Nephron (organoid): Measurements from ENCODE around the gene PLCL2.

Experiments
- H3K27ac Mint-ChIP-seq, 3 experiments: 2 replicates each; pipeline ENCODE4 v1.8.0; 2020; ENCODE audit warnings: mixed read lengths in 3 of 3, mild to moderate bottlenecking in 2 of 3, moderate library complexity in 1 of 3
- H3K27me3 Mint-ChIP-seq: 2 replicates; pipeline ENCODE4 v1.8.0; 2021; ENCODE audit warnings: low read depth, mild to moderate bottlenecking, moderate library complexity, mixed read lengths
- H3K36me3 Mint-ChIP-seq: 2 replicates; pipeline ENCODE4 v1.8.0; 2020; ENCODE audit warnings: low read depth, mixed read lengths
- H3K4me1 Mint-ChIP-seq: 2 replicates; pipeline ENCODE4 v1.8.0; 2020; ENCODE audit warnings: mixed read lengths
- H3K4me3 Mint-ChIP-seq, 3 experiments: 2 replicates each; pipeline ENCODE4 v1.8.0; 2020; ENCODE audit warnings: mild to moderate bottlenecking in 3 of 3, mixed read lengths in 3 of 3, moderate library complexity in 2 of 3
- H3K9me3 Mint-ChIP-seq: 2 replicates; pipeline ENCODE4 v1.8.0; 2020; ENCODE audit warnings: mixed read lengths
- CTCF ChIP-seq, 3 experiments: fragments of 200-600 bp; sonication (generic); IDR thresholded peaks; one replicate each; pipeline ENCODE4 v1.5.0; 2021; ENCODE audit warnings: antibody characterized with exemption in 3 of 3; ENCODE audit not compliant: unreplicated experiment in 3 of 3

The PLCL2 gene

GRCh38 chr3:16840101-16840424, 44.7 kb upstream of the PLCL2 start:
- no peak for TF ChIP-seq CTCF (IDR thresholded peaks at IDR 0.05; ENCODE audit: unreplicated experiment in 3 of 3)
- Mint-ChIP-seq H3K27ac (no peak overlapping the region), H3K36me3 (no peaks in the 10 kb centered on the region), H3K4me1 (peaks cover 38% of the 10 kb centered on the region), H3K9me3 (no peaks in the 10 kb centered on the region), H3K27me3 (no peaks in the 10 kb centered on the region), H3K4me3 (no peak overlapping the region)

- Mint-ChIP-seq H3K36me3 (no peaks in the 10 kb centered on the region), H3K9me3 (no peaks in the 10 kb centered on the region), H3K27me3 (no peaks in the 10 kb centered on the region), H3K27ac (no peak overlapping the region), H3K4me1 (peaks cover 38% of the 10 kb centered on the region), H3K4me3 (no peak overlapping the region)
- no peak for TF ChIP-seq CTCF (IDR thresholded peaks at IDR 0.05; ENCODE audit: unreplicated experiment in 3 of 3)
Observed at GRCh38 chr3:16841041-16841753, 43.6 kb upstream of the PLCL2 start.

- no peak for TF ChIP-seq CTCF (IDR thresholded peaks at IDR 0.05; ENCODE audit: unreplicated experiment in 3 of 3)
- Mint-ChIP-seq H3K27ac (peak overlapping the region in 1 of 3 experiments; percentile 55), H3K4me1 (peaks cover 38% of the 10 kb centered on the region), H3K9me3 (no peaks in the 10 kb centered on the region), H3K27me3 (no peaks in the 10 kb centered on the region), H3K4me3 (no peak overlapping the region), H3K36me3 (no peaks in the 10 kb centered on the region)
Observed at GRCh38 chr3:16841904-16842271, 42.9 kb upstream of the PLCL2 start.

GRCh38 chr3:16842272-16843270, 42.2 kb upstream of the PLCL2 start:
- no peak overlapping the region for H3K4me3 Mint-ChIP-seq
- H3K36me3 Mint-ChIP-seq = no peaks in the 10 kb centered on the region
- no peak for TF ChIP-seq CTCF (IDR thresholded peaks at IDR 0.05; ENCODE audit: unreplicated experiment in 3 of 3)
- no peaks in the 10 kb centered on the region for H3K9me3 Mint-ChIP-seq
- peak overlapping the region in 1 of 3 experiments; percentile 64 for H3K27ac Mint-ChIP-seq
- H3K27me3 Mint-ChIP-seq = no peaks in the 10 kb centered on the region
- H3K4me1 Mint-ChIP-seq = peaks cover 32% of the 10 kb centered on the region

GRCh38 chr3:16844222-16844621, 40.5 kb upstream of the PLCL2 start:
- peaks cover 24% of the 10 kb centered on the region for H3K4me1 Mint-ChIP-seq
- no peaks in the 10 kb centered on the region for H3K36me3 Mint-ChIP-seq
- no peak overlapping the region for H3K4me3 Mint-ChIP-seq
- H3K27me3 Mint-ChIP-seq = no peaks in the 10 kb centered on the region
- no peak overlapping the region for H3K27ac Mint-ChIP-seq
- no peak for TF ChIP-seq CTCF (IDR thresholded peaks at IDR 0.05; ENCODE audit: unreplicated experiment in 3 of 3)
- H3K9me3 Mint-ChIP-seq = no peaks in the 10 kb centered on the region
